Neural cell (in vitro differentiated cells): ENCODE data around the gene TYK2. TPM values are rescaled to one million over a fixed set of nuclear protein-coding genes. Genes with fewer than 3 reads are reported as not detected.

Source experiments
- H2AFZ ChIP-seq: fragments of 200-600, 300-800 bp; sonication (generic), shearing (Covaris generic); 2 replicates; pipeline ENCODE4 v1.6.0; 2014; ENCODE audit warnings: low read depth, mild to moderate bottlenecking, antibody characterized with exemption, low read length, moderate library complexity
- H3F3A ChIP-seq: fragments of 200-600 bp; shearing (Covaris generic); 2 replicates; pipeline ENCODE4 v1.6.1; 2016; ENCODE audit warnings: mild to moderate bottlenecking, moderate library complexity, mixed read lengths, antibody characterized with exemption, low read length; ENCODE audit not compliant: insufficient read depth, poor library complexity, severe bottlenecking
- H3K27ac ChIP-seq: fragments of 200-600, 300-800 bp; sonication (generic), shearing (Covaris generic); 2 replicates; pipeline ENCODE4 v1.5.1; 2014; ENCODE audit warnings: mild to moderate bottlenecking, low read length, moderate library complexity
- H3K27me3 ChIP-seq: fragments of 300-800, 200-600 bp; sonication (generic), shearing (Covaris generic); 2 replicates; pipeline ENCODE4 v1.6.0; 2014; ENCODE audit warnings: mild to moderate bottlenecking, low read depth, low read length, moderate library complexity; ENCODE audit not compliant: insufficient read depth
- H3K36me3 ChIP-seq: fragments of 300-800, 200-600 bp; sonication (generic), shearing (Covaris generic); 2 replicates; pipeline ENCODE4 v1.5.1; 2014; ENCODE audit warnings: mild to moderate bottlenecking, antibody characterized with exemption, low read length, moderate library complexity; ENCODE audit not compliant: insufficient read depth
- H3K4me2 ChIP-seq: fragments of 300-800, 200-600 bp; sonication (generic), shearing (Covaris generic); 2 replicates; pipeline ENCODE4 v1.6.0; 2014; ENCODE audit warnings: mild to moderate bottlenecking, low read length
- H3K4me3 ChIP-seq: fragments of 300-800, 200-600 bp; sonication (generic), shearing (Covaris generic); 2 replicates; pipeline ENCODE4 v1.5.1; 2014; ENCODE audit warnings: mild to moderate bottlenecking, low read length, moderate library complexity
- H3K79me2 ChIP-seq: fragments of 200-600 bp; shearing (Covaris generic); replicated peaks from 2 replicates; pipeline ENCODE4 v1.6.0; 2014; ENCODE audit warnings: mild to moderate bottlenecking, low read length, moderate library complexity; ENCODE audit not compliant: insufficient read depth
- H3K9ac ChIP-seq: fragments of 300-800, 200-600 bp; sonication (generic), shearing (Covaris generic); 2 replicates; pipeline ENCODE4 v1.6.1; 2016; ENCODE audit warnings: mild to moderate bottlenecking, low read length, mixed read lengths
- H3K9me2 ChIP-seq: fragments of 200-600 bp; shearing (Covaris generic); 2 replicates; pipeline ENCODE4 v1.6.1; 2016; ENCODE audit warnings: mild to moderate bottlenecking, low read length, mixed read lengths; ENCODE audit not compliant: insufficient read depth
- H3K9me3 ChIP-seq: fragments of 200-600, 300-800 bp; sonication (generic), shearing (Covaris generic); 2 replicates; pipeline ENCODE4 v1.6.1; 2016; ENCODE audit warnings: mild to moderate bottlenecking, mixed run types, low read length, moderate library complexity, mixed read lengths
- H4K20me1 ChIP-seq: fragments of 200-600 bp; shearing (Covaris generic); 2 replicates; pipeline ENCODE4 v1.6.1; 2016; ENCODE audit warnings: mild to moderate bottlenecking, mixed run types; ENCODE audit not compliant: insufficient read depth
- CTCF ChIP-seq: fragments of 450-650 bp; IDR thresholded peaks from 2 replicates; pipeline ENCODE4 v1.5.1; 2014; ENCODE audit warnings: antibody characterized with exemption, mild to moderate bottlenecking, moderate library complexity; ENCODE audit not compliant: poor library complexity, severe bottlenecking
- EP300 ChIP-seq: fragments of 450-650 bp; conservative IDR thresholded peaks from 2 replicates; pipeline ENCODE4 v1.6.1; 2014; ENCODE audit warnings: antibody characterized with exemption, mild to moderate bottlenecking, moderate library complexity; ENCODE audit not compliant: poor library complexity, severe bottlenecking
- EZH2 ChIP-seq: fragments of 200-600, 300-800 bp; shearing (Covaris generic), sonication (generic); IDR thresholded peaks from 2 replicates; pipeline ENCODE4 v1.6.1; 2014; ENCODE audit warnings: antibody characterized with exemption, low read length, borderline replicate concordance, mild to moderate bottlenecking; ENCODE audit not compliant: insufficient read depth, poor library complexity, severe bottlenecking
- MXI1 ChIP-seq: fragments of 450-650 bp; conservative IDR thresholded peaks from 2 replicates; pipeline ENCODE4 v1.6.1; 2014; ENCODE audit warnings: antibody characterized with exemption, mild to moderate bottlenecking; ENCODE audit not compliant: poor library complexity, severe bottlenecking
- POLR2AphosphoS5 ChIP-seq: IDR thresholded peaks from 2 replicates; pipeline ENCODE4 v1.6.1; 2012
- RAD21 ChIP-seq: fragments of 450-650 bp; conservative IDR thresholded peaks from 2 replicates; pipeline ENCODE4 v1.6.1; 2014; ENCODE audit warnings: antibody characterized with exemption, mild to moderate bottlenecking, moderate library complexity
- REST ChIP-seq: IDR thresholded peaks from 2 replicates; pipeline ENCODE4 v1.6.1; 2012; ENCODE audit warnings: borderline replicate concordance
- SMC3 ChIP-seq: fragments of 450-650 bp; conservative IDR thresholded peaks from 2 replicates; pipeline ENCODE4 v1.6.1; 2014; ENCODE audit warnings: antibody characterized with exemption, mild to moderate bottlenecking, moderate library complexity; ENCODE audit not compliant: poor library complexity
- TAF1 ChIP-seq: IDR thresholded peaks from 2 replicates; pipeline ENCODE4 v1.6.1; 2012; ENCODE audit warnings: low read depth
- polyA plus RNA-seq: library from polyadenylated mRNA; depleted of rRNA; stranded (reverse); fragments of >200 nt; gene quantifications from 2 replicates; pipeline ENCODE4 v1.2.3, GENCODE V29; 2014

The TYK2 gene
- polyA plus RNA-seq, 1 donor from 2014 or later: 95.8 TPM

- no peaks in the 10 kb centered on the region for H3K9me3 ChIP-seq
- no peak overlapping the region for H3K4me3 ChIP-seq
- H3K9ac ChIP-seq: no peak overlapping the region
- H3F3A ChIP-seq: no peaks in the 10 kb centered on the region
- H3K79me2 ChIP-seq: no peaks in the 10 kb centered on the region
- H3K36me3 ChIP-seq: no peaks in the 10 kb centered on the region
- H2AFZ ChIP-seq: no peak overlapping the region
- no peak for TF ChIP-seq TAF1
- TF ChIP-seq CTCF: no peak
- no peak for TF ChIP-seq EZH2
- TF ChIP-seq POLR2AphosphoS5: no peak
- TF ChIP-seq SMC3: no peak
- no peak for TF ChIP-seq EP300
- TF ChIP-seq REST: no peak
- TF ChIP-seq MXI1: no peak
- no peak for TF ChIP-seq RAD21
- no peak overlapping the region for H3K27ac ChIP-seq
- no peaks in the 10 kb centered on the region for H4K20me1 ChIP-seq
- H3K4me2 ChIP-seq: no peak overlapping the region
- no peaks in the 10 kb centered on the region for H3K27me3 ChIP-seq
- no peaks in the 10 kb centered on the region for H3K9me2 ChIP-seq
These were observed 36.9 kb downstream of the TYK2 start for GRCh38 chr19:10343495-10343894.

GRCh38 chr19:10339977-10340376 is 40.4 kb downstream of the TYK2 start:
- H3F3A ChIP-seq: no peaks in the 10 kb centered on the region
- H3K4me3 ChIP-seq: no peak overlapping the region
- no peaks in the 10 kb centered on the region for H3K79me2 ChIP-seq
- H3K27ac ChIP-seq: no peak overlapping the region
- no peaks in the 10 kb centered on the region for H4K20me1 ChIP-seq
- no peak overlapping the region for H3K9ac ChIP-seq
- no peaks in the 10 kb centered on the region for H3K9me2 ChIP-seq
- no peaks in the 10 kb centered on the region for H3K36me3 ChIP-seq
- H3K27me3 ChIP-seq: no peaks in the 10 kb centered on the region
- H2AFZ ChIP-seq: no peak overlapping the region
- H3K4me2 ChIP-seq: no peak overlapping the region
- H3K9me3 ChIP-seq: no peaks in the 10 kb centered on the region
- no peak for TF ChIP-seq MXI1
- TF ChIP-seq TAF1: no peak
- no peak for TF ChIP-seq RAD21
- TF ChIP-seq REST: no peak
- TF ChIP-seq POLR2AphosphoS5: no peak
- TF ChIP-seq EZH2: no peak
- TF ChIP-seq CTCF: no peak
- TF ChIP-seq SMC3: no peak
